Measurements from ENCODE around the gene PLET1.

DNA sequence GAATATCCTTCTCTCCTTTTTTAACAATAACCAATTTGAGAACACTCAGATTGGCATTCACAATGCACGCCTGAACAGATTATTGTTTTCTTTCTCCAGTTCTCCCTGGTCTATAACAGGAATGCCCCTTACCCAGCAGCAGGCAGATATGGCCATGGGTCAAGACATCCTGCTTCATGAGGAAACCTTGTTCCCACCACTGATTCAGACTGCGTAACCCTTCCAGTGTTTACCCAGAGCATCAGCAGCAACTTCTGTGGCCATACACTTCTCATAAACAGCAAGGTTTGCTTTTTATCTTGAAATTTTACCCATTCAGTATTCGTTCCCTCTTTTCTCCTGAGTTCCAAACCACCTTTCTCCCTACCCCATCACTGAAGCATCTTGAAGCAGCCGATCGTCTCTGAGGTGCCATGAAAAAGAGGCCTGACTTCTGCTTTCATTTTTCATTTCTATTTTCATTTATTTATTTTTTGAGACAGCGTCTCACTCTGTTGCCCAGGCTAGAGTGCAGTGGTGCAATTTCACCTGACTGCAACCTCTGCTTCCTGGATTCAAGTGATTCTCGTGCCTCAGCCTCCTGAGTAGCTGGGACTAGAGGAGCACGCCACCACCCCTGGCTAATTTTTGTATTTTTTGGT lies 24.8 kb downstream of the PLET1 start:
- TF ChIP-seq, protein P1, sequence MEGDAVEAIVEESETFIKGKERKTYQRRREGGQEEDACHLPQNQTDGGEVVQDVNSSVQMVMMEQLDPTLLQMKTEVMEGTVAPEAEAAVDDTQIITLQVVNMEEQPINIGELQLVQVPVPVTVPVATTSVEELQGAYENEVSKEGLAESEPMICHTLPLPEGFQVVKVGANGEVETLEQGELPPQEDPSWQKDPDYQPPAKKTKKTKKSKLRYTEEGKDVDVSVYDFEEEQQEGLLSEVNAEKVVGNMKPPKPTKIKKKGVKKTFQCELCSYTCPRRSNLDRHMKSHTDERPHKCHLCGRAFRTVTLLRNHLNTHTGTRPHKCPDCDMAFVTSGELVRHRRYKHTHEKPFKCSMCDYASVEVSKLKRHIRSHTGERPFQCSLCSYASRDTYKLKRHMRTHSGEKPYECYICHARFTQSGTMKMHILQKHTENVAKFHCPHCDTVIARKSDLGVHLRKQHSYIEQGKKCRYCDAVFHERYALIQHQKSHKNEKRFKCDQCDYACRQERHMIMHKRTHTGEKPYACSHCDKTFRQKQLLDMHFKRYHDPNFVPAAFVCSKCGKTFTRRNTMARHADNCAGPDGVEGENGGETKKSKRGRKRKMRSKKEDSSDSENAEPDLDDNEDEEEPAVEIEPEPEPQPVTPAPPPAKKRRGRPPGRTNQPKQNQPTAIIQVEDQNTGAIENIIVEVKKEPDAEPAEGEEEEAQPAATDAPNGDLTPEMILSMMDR (IDR thresholded peaks at IDR 0.05), result no peak
- no peak for TF ChIP-seq ZFX (IDR thresholded peaks at IDR 0.05; ENCODE audit: borderline replicate concordance)

Data from 22Rv1 (cell line).